ENCODE results near the gene SPATA6.

The SPATA6 gene

GRCh38 chr1:48405940-48406339 is 66.1 kb downstream of the SPATA6 start:
- Histone ChIP-seq H3K27ac (no peak overlapping the region), H3K79me2 (ENCODE audit: insufficient read depth, low read depth) (no peaks in the 10 kb centered on the region), H3K27me3 (ENCODE audit: insufficient read depth, low read depth) (no peaks in the 10 kb centered on the region), H3K4me2 (no peak overlapping the region), H3K4me1 (ENCODE audit: low read depth, poor library complexity, severe bottlenecking) (no peaks in the 10 kb centered on the region), H4K20me1 (ENCODE audit: insufficient read depth) (no peaks in the 10 kb centered on the region), H3K36me3 (ENCODE audit: insufficient read depth) (no peaks in the 10 kb centered on the region), H2AFZ (ENCODE audit: low read depth) (no peak overlapping the region), H3K4me3 (IDR thresholded peaks at IDR 0.05; ENCODE audit: insufficient read depth, low read depth, low read length) (no peak overlapping the region), H3K9ac (no peak overlapping the region)
- TF ChIP-seq CTCF (conservative IDR thresholded peaks at IDR 0.05; ENCODE audit: low read depth, low read length) = no peak

GRCh38 chr1:48405400-48405799 is 66.6 kb downstream of the SPATA6 start:
- H2AFZ ChIP-seq (ENCODE audit: low read depth) = no peak overlapping the region
- no peak overlapping the region for H3K4me2 ChIP-seq
- no peak for TF ChIP-seq CTCF (conservative IDR thresholded peaks at IDR 0.05; ENCODE audit: low read depth, low read length)
- no peaks in the 10 kb centered on the region for H3K4me1 ChIP-seq (ENCODE audit: low read depth, poor library complexity, severe bottlenecking)
- H3K9ac ChIP-seq = no peak overlapping the region
- no peaks in the 10 kb centered on the region for H4K20me1 ChIP-seq (ENCODE audit: insufficient read depth)
- no peak overlapping the region for H3K27ac ChIP-seq
- no peak overlapping the region for H3K4me3 ChIP-seq (IDR thresholded peaks at IDR 0.05; ENCODE audit: insufficient read depth, low read depth, low read length)
- H3K79me2 ChIP-seq (ENCODE audit: insufficient read depth, low read depth) = no peaks in the 10 kb centered on the region
- H3K27me3 ChIP-seq (ENCODE audit: insufficient read depth, low read depth) = no peaks in the 10 kb centered on the region
- no peaks in the 10 kb centered on the region for H3K36me3 ChIP-seq (ENCODE audit: insufficient read depth)

- Histone ChIP-seq H3K27ac (no peak overlapping the region), H3K79me2 (ENCODE audit: insufficient read depth, low read depth) (no peaks in the 10 kb centered on the region), H2AFZ (ENCODE audit: low read depth) (no peak overlapping the region), H3K4me1 (ENCODE audit: low read depth, poor library complexity, severe bottlenecking) (no peaks in the 10 kb centered on the region), H3K27me3 (ENCODE audit: insufficient read depth, low read depth) (no peaks in the 10 kb centered on the region), H4K20me1 (ENCODE audit: insufficient read depth) (no peaks in the 10 kb centered on the region), H3K4me3 (IDR thresholded peaks at IDR 0.05; ENCODE audit: insufficient read depth, low read depth, low read length) (no peak overlapping the region), H3K4me2 (no peak overlapping the region), H3K36me3 (ENCODE audit: insufficient read depth) (no peaks in the 10 kb centered on the region), H3K9ac (no peak overlapping the region)
- TF ChIP-seq CTCF (conservative IDR thresholded peaks at IDR 0.05; ENCODE audit: low read depth, low read length) = no peak
These were observed 69.4 kb downstream of the SPATA6 start for GRCh38 chr1:48402599-48402998.

GRCh38 chr1:48396208-48396607 is 75.8 kb downstream of the SPATA6 start:
- H3K27me3 ChIP-seq (ENCODE audit: insufficient read depth, low read depth) = no peaks in the 10 kb centered on the region
- no peak overlapping the region for H3K4me3 ChIP-seq (IDR thresholded peaks at IDR 0.05; ENCODE audit: insufficient read depth, low read depth, low read length)
- no peak overlapping the region for H3K4me2 ChIP-seq
- no peak overlapping the region for H3K9ac ChIP-seq
- H3K4me1 ChIP-seq (ENCODE audit: low read depth, poor library complexity, severe bottlenecking) = no peaks in the 10 kb centered on the region
- H3K79me2 ChIP-seq (ENCODE audit: insufficient read depth, low read depth) = no peaks in the 10 kb centered on the region
- no peak overlapping the region for H2AFZ ChIP-seq (ENCODE audit: low read depth)
- no peaks in the 10 kb centered on the region for H3K36me3 ChIP-seq (ENCODE audit: insufficient read depth)
- H3K27ac ChIP-seq = no peak overlapping the region
- TF ChIP-seq CTCF (conservative IDR thresholded peaks at IDR 0.05; ENCODE audit: low read depth, low read length) = no peak
- no peaks in the 10 kb centered on the region for H4K20me1 ChIP-seq (ENCODE audit: insufficient read depth)

GRCh38 chr1:48391926-48392325 is 80.1 kb downstream of the SPATA6 start:
- Histone ChIP-seq H4K20me1 (ENCODE audit: insufficient read depth) (no peaks in the 10 kb centered on the region), H2AFZ (ENCODE audit: low read depth) (no peak overlapping the region)
- TF ChIP-seq CTCF (conservative IDR thresholded peaks at IDR 0.05; ENCODE audit: low read depth, low read length) = no peak

More at GRCh38 chr1:48391926-48392325, 80.1 kb downstream of the SPATA6 start:
- no peaks in the 10 kb centered on the region for H3K79me2 ChIP-seq (ENCODE audit: insufficient read depth, low read depth)
- no peak overlapping the region for H3K4me3 ChIP-seq (IDR thresholded peaks at IDR 0.05; ENCODE audit: insufficient read depth, low read depth, low read length)
- H3K27me3 ChIP-seq (ENCODE audit: insufficient read depth, low read depth) = no peaks in the 10 kb centered on the region
- H3K4me1 ChIP-seq (ENCODE audit: low read depth, poor library complexity, severe bottlenecking) = no peaks in the 10 kb centered on the region
- H3K4me2 ChIP-seq = no peak overlapping the region
- no peak overlapping the region for H3K9ac ChIP-seq
- H3K27ac ChIP-seq = no peak overlapping the region
- H3K36me3 ChIP-seq (ENCODE audit: insufficient read depth) = no peaks in the 10 kb centered on the region
